ENCODE measurements around the gene ACP3. TPM values are rescaled to one million over a fixed set of nuclear protein-coding genes. Genes with fewer than 3 reads are reported as not detected.
"Not testable (repeated sequence)": the region's sequence is repeated elsewhere in the genome, so short reads cannot be mapped to it uniquely, and the experiment has no call there.

Gene ACP3
- not detected for total RNA-seq

GRCh38 chr3:132317229-132317948 is at the start of gene ACP3:
TSS of gene ACP3 (plus strand) at chr3:132317407. CDS start at chr3:132317457, 50 bp downstream.
- ChIA-PET POLR2A (no interaction called here), CTCF (interaction anchor here (0.9 kb wide), 1 partner anchor 82 kb away, joined by 3 read pairs; no protein-coding TSS in a partner anchor)

GRCh38 chr3:132268956-132269355 is 48.3 kb upstream of the ACP3 start:
- ChIA-PET POLR2A (no interaction called here), CTCF (no interaction called here)

GRCh38 chr3:132273036-132273435 is 44.2 kb upstream of the ACP3 start:
- CTCF ChIA-PET: no interaction called here
- POLR2A ChIA-PET: no interaction called here

GRCh38 chr3:132276228-132276906 is 40.8 kb upstream of the ACP3 start:
- CTCF ChIA-PET: no interaction called here

GRCh38 chr3:132279030-132279429 is 38.2 kb upstream of the ACP3 start:
- CTCF ChIA-PET: no interaction called here
- POLR2A ChIA-PET: no interaction called here

More at GRCh38 chr3:132276228-132276906, 40.8 kb upstream of the ACP3 start:
- POLR2A ChIA-PET: no interaction called here

- ChIA-PET POLR2A (no interaction called here), CTCF (no interaction called here)
Measured at GRCh38 chr3:132283440-132283839, 33.8 kb upstream of the ACP3 start.

GRCh38 chr3:132283916-132284405 is 33.2 kb upstream of the ACP3 start:
- ChIA-PET POLR2A (no interaction called here), CTCF (no interaction called here)

GRCh38 chr3:132284781-132285619 is 32.2 kb upstream of the ACP3 start:
- ChIA-PET POLR2A (no interaction called here), CTCF (no interaction called here)

- ChIA-PET CTCF (interaction anchor here (0.6 kb wide), 1 partner anchor 1697 kb away, joined by 4 read pairs; no protein-coding TSS in a partner anchor), POLR2A (no interaction called here)
Measured at GRCh38 chr3:132285620-132285945, 31.6 kb upstream of the ACP3 start.

GRCh38 chr3:132286035-132286434 is 31.2 kb upstream of the ACP3 start:
- CTCF ChIA-PET: interaction anchor here (0.6 kb wide), 1 partner anchor 1698 kb away, joined by 4 read pairs; no protein-coding TSS in a partner anchor
- POLR2A ChIA-PET: no interaction called here

GRCh38 chr3:132288357-132288756 is 28.9 kb upstream of the ACP3 start:
- ChIA-PET POLR2A (no interaction called here), CTCF (no interaction called here)

- POLR2A ChIA-PET: no interaction called here
- CTCF ChIA-PET: no interaction called here
Measured at GRCh38 chr3:132289316-132289715, 27.9 kb upstream of the ACP3 start.

GRCh38 chr3:132290833-132291232 is 26.4 kb upstream of the ACP3 start:
- ChIA-PET POLR2A (no interaction called here), CTCF (no interaction called here)

- POLR2A ChIA-PET: no interaction called here
- CTCF ChIA-PET: interaction anchor here (0.5 kb wide), 1 partner anchor 38 kb away, joined by 3 read pairs; no protein-coding TSS in a partner anchor
Measured at GRCh38 chr3:132292042-132292441, 25.2 kb upstream of the ACP3 start.

- ChIA-PET CTCF (no interaction called here), POLR2A (no interaction called here)
Measured at GRCh38 chr3:132293251-132293650, 24.0 kb upstream of the ACP3 start.

GRCh38 chr3:132294906-132295305 is 22.3 kb upstream of the ACP3 start:
- ChIA-PET CTCF (no interaction called here), POLR2A (no interaction called here)

GRCh38 chr3:132303336-132304201 is 13.6 kb upstream of the ACP3 start:
- POLR2A ChIA-PET, CTCF ChIA-PET: not testable (repeated sequence)

- CTCF ChIA-PET, POLR2A ChIA-PET: not testable (repeated sequence)
Measured at GRCh38 chr3:132304351-132304750, 12.9 kb upstream of the ACP3 start.

- POLR2A ChIA-PET: not testable (repeated sequence)
Measured at GRCh38 chr3:132310057-132310456, 7.2 kb upstream of the ACP3 start.

GRCh38 chr3:132311316-132311715 is 5.9 kb upstream of the ACP3 start:
- ChIA-PET POLR2A (no interaction called here), CTCF (no interaction called here)

More at GRCh38 chr3:132310057-132310456, 7.2 kb upstream of the ACP3 start:
- CTCF ChIA-PET: not testable (repeated sequence)

Data from activated CD8-positive, alpha-beta memory T cell treated with anti-CD3 and anti-CD28 coated beads for 36 hours (primary cell).